HG02970 (cell line): Measurements from ENCODE around the gene UCHL5.

ENCODE experiments used
- ATAC-seq: cut with Tn5 transposase; IDR thresholded peaks from one replicate; pipeline ENCODE4 v1.9.1; 2021; ENCODE audit warnings: mild to moderate bottlenecking, moderate library complexity, moderate number of reproducible peaks; ENCODE audit not compliant: unreplicated experiment, low FRiP score

Gene UCHL5

GRCh38 chr1:192973202-192973601 is 86.0 kb downstream of the UCHL5 start:
- no peak for ATAC-seq

GRCh38 chr1:192969091-192969490 is 90.1 kb downstream of the UCHL5 start:
- ATAC-seq = no peak

GRCh38 chr1:192968323-192968722 is 90.8 kb downstream of the UCHL5 start:
- no peak for ATAC-seq

GRCh38 chr1:192967901-192968300 is 91.3 kb downstream of the UCHL5 start:
- no peak for ATAC-seq

GRCh38 chr1:192967211-192967877 is 91.8 kb downstream of the UCHL5 start:
- no peak for ATAC-seq

GRCh38 chr1:192966073-192966472 is 93.1 kb downstream of the UCHL5 start:
- no peak for ATAC-seq

GRCh38 chr1:192962901-192963300 is 96.3 kb downstream of the UCHL5 start:
- no peak for ATAC-seq
